GM21447 (cell line): ENCODE results near the gene RHOV.

Source experiments
- ATAC-seq: cut with Tn5 transposase; IDR thresholded peaks from one replicate; pipeline ENCODE4 v1.9.1; 2021; ENCODE audit not compliant: unreplicated experiment

The RHOV gene

DNA sequence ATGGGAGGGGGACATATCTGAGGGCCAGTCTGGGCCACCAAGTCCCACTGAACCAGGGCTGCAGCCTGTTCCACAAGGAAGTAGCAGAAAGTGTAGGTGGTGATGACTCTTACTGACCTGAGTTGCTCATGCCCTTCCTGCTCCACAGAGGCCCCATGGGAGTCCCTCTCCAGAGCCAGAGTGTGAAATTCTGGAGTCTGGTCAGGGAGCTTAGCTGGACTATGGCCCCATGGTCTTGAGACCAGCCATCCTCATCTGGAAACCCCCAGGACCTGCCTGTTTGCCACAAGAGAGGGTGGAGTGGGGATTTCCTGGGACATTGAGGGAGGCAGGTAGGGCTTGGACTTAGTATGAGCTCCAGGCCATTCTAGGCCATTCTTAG, 27.2 kb downstream of the RHOV start:
- ATAC-seq, result peak; percentile 16

GRCh38 chr15:40845511-40846284, 28.3 kb downstream of the RHOV start:
- no peak for ATAC-seq

DNA sequence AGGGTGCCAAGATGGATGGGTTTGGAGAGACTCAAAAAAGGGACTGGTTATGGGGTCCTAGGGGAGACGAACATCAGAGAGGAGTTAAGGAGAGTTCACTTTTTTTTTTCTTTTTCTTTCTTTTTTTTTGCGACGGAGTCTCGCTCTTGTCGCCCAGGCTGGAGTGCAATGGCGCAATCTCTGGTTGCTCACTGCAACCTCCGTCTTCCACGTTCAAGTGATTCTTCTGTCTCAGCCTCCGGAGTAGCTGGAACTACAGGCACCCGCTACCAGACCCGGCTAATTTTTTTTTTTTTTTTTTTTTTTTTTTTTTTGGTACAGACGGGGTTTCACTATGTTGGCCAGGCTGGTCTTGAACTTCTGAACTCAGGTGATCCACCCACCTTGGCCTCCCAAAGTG, 29.0 kb downstream of the RHOV start:
- no peak for ATAC-seq

DNA sequence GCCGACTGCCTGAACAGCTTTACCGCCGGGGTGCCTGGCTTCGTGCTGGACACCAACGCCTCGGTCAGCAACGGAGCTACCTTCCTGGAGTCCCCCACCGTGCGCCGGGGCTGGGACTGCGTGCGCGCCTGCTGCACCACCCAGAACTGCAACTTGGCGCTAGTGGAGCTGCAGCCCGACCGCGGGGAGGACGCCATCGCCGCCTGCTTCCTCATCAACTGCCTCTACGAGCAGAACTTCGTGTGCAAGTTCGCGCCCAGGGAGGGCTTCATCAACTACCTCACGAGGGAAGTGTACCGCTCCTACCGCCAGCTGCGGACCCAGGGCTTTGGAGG, 29.4 kb downstream of the RHOV start:
- no peak for ATAC-seq

- no peak for ATAC-seq
Observed at GRCh38 chr15:40843885-40844695, 29.9 kb downstream of the RHOV start, which contains the start of gene SPINT1. TSS of gene SPINT1 (plus strand) at chr15:40844048. CDS start at chr15:40844555, 507 bp downstream.

- no peak for ATAC-seq
Observed at GRCh38 chr15:40843261-40843884, 30.7 kb downstream of the RHOV start.

DNA sequence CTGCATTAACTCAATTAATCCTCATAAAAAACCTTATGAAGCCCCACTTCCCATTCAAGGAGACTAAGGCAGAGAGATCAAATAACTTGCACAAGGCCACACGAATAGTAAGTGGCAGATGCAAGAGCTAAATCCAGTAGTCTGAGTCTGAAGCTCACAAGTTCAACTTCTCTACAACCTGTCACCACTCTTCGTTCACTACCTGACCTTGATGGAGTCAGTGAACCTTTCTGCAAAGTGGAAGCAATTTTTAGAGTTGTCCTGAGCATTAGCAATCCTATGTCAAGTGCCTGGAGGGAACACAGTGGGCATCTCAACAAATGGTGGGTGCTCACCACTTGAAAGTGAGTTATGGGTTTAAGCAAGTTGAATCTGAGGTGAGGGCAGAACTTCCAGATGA, 32.3 kb downstream of the RHOV start:
- no peak for ATAC-seq

GRCh38 chr15:40838756-40839155, 35.3 kb downstream of the RHOV start:
- ATAC-seq, result no peak

GRCh38 chr15:40836020-40836419, 38.0 kb downstream of the RHOV start:
- no peak for ATAC-seq

- ATAC-seq, result no peak
Observed at GRCh38 chr15:40832903-40833302, 41.1 kb downstream of the RHOV start.

GRCh38 chr15:40831861-40832260, 42.2 kb downstream of the RHOV start:
- no peak for ATAC-seq

DNA sequence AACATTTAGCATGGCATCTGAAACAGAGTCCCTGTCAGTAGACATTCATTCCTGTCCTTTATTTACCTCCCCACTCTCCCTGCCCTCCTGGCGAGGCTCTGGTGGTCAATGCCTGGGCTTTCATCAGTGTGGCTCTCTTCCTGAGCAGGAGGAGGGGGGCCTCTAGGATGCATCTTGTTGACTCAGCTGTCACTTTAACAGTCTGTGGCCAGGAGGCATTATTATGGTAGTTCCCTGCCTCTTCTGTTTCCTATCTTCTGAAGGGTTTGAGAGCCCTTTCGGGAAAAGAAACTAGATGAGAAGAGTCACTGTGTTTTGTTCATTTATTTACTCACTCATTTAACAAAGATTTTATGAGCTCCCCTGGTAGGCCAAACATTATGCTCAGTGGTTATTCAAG, 43.1 kb downstream of the RHOV start:
- no peak for ATAC-seq

GRCh38 chr15:40829115-40829514, 44.9 kb downstream of the RHOV start:
- ATAC-seq, result no peak

- ATAC-seq, result no peak
Observed at GRCh38 chr15:40828447-40829036, 45.5 kb downstream of the RHOV start, which contains the start of gene PPP1R14D. TSS of gene PPP1R14D (minus strand) at chr15:40828708. CDS start at chr15:40828641, 67 bp downstream.

DNA sequence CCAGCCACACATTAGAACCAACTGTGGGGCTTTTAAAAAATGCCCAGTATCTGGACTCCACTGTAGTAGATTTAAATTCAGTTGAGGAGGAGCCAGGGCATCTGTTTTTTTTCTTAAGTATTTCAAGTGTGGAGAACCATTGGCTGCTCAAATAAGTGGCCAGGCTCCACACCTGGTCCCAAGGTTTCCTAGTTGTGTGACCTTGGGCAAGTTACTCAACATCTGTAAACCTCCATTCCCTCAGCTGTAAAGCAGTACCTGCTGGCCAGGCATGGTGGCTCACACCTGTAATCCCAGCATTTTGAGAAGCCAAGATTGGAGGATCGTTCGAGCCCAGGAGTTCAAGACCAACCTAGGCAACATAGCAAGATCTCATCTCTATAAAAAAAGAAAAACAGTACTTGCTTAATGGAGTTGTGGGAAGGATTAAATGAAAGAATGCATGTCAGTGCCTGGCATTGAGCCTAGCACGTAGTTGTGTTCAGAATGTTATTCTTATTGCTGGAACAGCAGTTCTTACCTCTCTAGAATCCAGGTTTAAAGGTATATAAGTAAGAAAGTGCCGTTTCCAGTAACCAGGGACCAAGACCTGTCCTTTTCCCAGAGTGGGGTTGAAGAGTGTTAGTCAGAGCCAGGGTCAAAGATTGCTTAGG, 47.5 kb downstream of the RHOV start:
- no peak for ATAC-seq

DNA sequence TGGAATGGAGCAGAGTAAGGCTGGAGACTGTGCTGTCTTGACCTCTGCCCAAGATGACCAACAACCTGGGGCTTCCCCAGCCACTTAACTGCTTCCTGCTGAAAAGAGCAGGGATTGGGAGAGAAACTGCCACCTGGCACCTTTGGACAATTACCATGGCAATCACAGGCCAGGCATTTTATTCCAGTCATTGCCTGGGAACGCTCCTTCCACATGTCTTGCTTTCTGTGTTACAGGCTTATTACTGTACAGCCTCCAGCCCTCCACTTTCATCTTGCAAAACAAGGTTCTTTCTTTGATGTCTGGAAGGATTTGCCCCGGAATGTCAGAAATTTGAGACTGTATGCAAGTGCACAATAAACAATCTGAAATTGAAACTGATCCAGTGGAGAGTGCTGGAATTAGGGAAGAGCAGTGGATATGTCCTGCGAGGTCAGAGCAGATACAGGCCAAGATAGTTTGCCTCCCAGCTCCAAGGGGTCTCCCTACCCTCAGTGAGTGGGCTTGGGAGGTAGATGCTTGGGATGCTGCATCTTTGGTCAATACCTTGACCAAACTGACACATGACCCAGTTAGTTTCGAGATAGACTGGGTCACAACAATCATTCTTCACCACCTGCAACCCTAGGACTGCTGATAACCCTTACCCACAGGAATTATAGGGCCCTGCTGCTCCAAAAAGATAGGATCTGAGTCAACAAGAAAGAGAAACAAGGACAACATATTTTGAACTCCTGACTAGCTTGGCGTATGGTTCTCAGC, 48.2 kb downstream of the RHOV start:
- no peak for ATAC-seq

- ATAC-seq, result no peak
Observed at GRCh38 chr15:40823572-40824343, 50.3 kb downstream of the RHOV start.
